ENCODE data around the gene MEIG1. TPM values are rescaled to one million over a fixed set of nuclear protein-coding genes. Genes with fewer than 3 reads are reported as not detected.

MEIG1 gene
- 0.22 and 0.34 TPM in 2 replicates for total RNA-seq

GRCh38 chr10:14959221-14960057, at the start of gene MEIG1:
Gene MEIG1, plus strand, starts transcription at chr10:14959388. Its CDS starts 7,081 bp downstream, at chr10:14966469.

GRCh38 chr10:14954001-14954770, 5.0 kb upstream of the MEIG1 start, which contains the start of gene DCLRE1C:
Gene DCLRE1C, minus strand, starts transcription at chr10:14954096. Its CDS starts 86 bp downstream, at chr10:14954010.

Other genes starting within 250 kb of the MEIG1 start
- gene FAM107B, start 184.5 kb upstream of the MEIG1 start, total RNA-seq, result 88.1 and 133 TPM in 2 replicates
- gene CDNF, start 121.4 kb upstream of the MEIG1 start, total RNA-seq, result 0.76 and 1.0 TPM in 2 replicates
- gene HSPA14, start 121.1 kb upstream of the MEIG1 start, total RNA-seq, result 10.0 and 13.4 TPM in 2 replicates
- gene MSANTD7, start 121.1 kb upstream of the MEIG1 start, total RNA-seq, result 15.1 and 21.7 TPM in 2 replicates
- gene SUV39H2, start 80.5 kb upstream of the MEIG1 start, total RNA-seq, result 4.3 and 9.4 TPM in 2 replicates
- 6.1 and 9.9 TPM in 2 replicates for gene DCLRE1C, start 5.3 kb upstream of the MEIG1 start, total RNA-seq
- gene OLAH, start 84.6 kb downstream of the MEIG1 start, total RNA-seq, result 0.26 TPM in 1 of 2 replicates, not detected in the other
- gene ACBD7, start 129.4 kb downstream of the MEIG1 start, total RNA-seq, result 0.52 and 0.76 TPM in 2 replicates
- gene RPP38, start 138.0 kb downstream of the MEIG1 start, total RNA-seq, result 7.0 and 11.9 TPM in 2 replicates
- gene NMT2, start 209.3 kb downstream of the MEIG1 start, total RNA-seq, result 23.5 and 43.0 TPM in 2 replicates